Endodermal cell (in vitro differentiated cells): ENCODE data around the gene ACTN4. TPM values are rescaled to one million over a fixed set of nuclear protein-coding genes. Genes with fewer than 3 reads are reported as not detected.

Source experiments
- DNase-seq: peaks from one replicate; pipeline ENCODE4 v3.0.0-alpha.2; 2017
- H3K27ac ChIP-seq: 2 replicates; pipeline ENCODE4 v1.5.1; 2013; ENCODE audit warnings: mild to moderate bottlenecking, low read depth, low read length, moderate library complexity
- H3K27me3 ChIP-seq: 2 replicates; pipeline ENCODE4 v1.6.1; 2013; ENCODE audit warnings: mild to moderate bottlenecking, low read length, moderate library complexity; ENCODE audit not compliant: insufficient read depth, control insufficient read depth, poor library complexity, severe bottlenecking
- H3K36me3 ChIP-seq: 2 replicates; pipeline ENCODE4 v1.7.0; 2013; ENCODE audit warnings: mild to moderate bottlenecking, low read length, moderate library complexity; ENCODE audit not compliant: control insufficient read depth, insufficient read depth
- H3K4me1 ChIP-seq: one replicate; pipeline ENCODE4 v1.7.0; 2013; ENCODE audit warnings: low read length; ENCODE audit not compliant: control insufficient read depth, insufficient read depth
- H3K4me3 ChIP-seq: 2 replicates; pipeline ENCODE4 v1.5.1; 2013; ENCODE audit warnings: mild to moderate bottlenecking, low read length, moderate library complexity
- H3K9ac ChIP-seq: 2 replicates; pipeline ENCODE4 v1.6.1; 2013; ENCODE audit warnings: mild to moderate bottlenecking, low read length, moderate library complexity; ENCODE audit not compliant: poor library complexity, severe bottlenecking; ENCODE audit errors: extremely low read depth
- H3K9me3 ChIP-seq: 2 replicates; pipeline ENCODE4 v1.6.1; 2013; ENCODE audit warnings: mild to moderate bottlenecking, low read length, moderate library complexity; ENCODE audit not compliant: control insufficient read depth
- H3K27ac Mint-ChIP-seq: 2 replicates; pipeline ENCODE4 v1.8.0; 2020; ENCODE audit warnings: mixed read lengths
- H3K27me3 Mint-ChIP-seq: 2 replicates; pipeline ENCODE4 v1.8.0; 2021; ENCODE audit warnings: mild to moderate bottlenecking, mixed read lengths; ENCODE audit not compliant: insufficient read depth
- H3K36me3 Mint-ChIP-seq: 2 replicates; pipeline ENCODE4 v1.8.0; 2020; ENCODE audit warnings: low read depth, mixed read lengths
- H3K4me1 Mint-ChIP-seq: 2 replicates; pipeline ENCODE4 v1.8.0; 2020; ENCODE audit warnings: mixed read lengths
- H3K4me3 Mint-ChIP-seq: 2 replicates; pipeline ENCODE4 v1.8.0; 2020; ENCODE audit warnings: mild to moderate bottlenecking, moderate library complexity, mixed read lengths
- H3K9me3 Mint-ChIP-seq: 2 replicates; pipeline ENCODE4 v1.8.0; 2020; ENCODE audit warnings: mild to moderate bottlenecking, mixed read lengths
- CTCF ChIP-seq: fragments of 200-600 bp; sonication (generic); conservative IDR thresholded peaks from 2 replicates; pipeline ENCODE4 v1.5.0; 2021; ENCODE audit warnings: antibody characterized with exemption, mild to moderate bottlenecking
- WGBS, 2 experiments: methylation state at CpG; one replicate each; pipeline versions ENCODE4 v1.1.5 to v1.1.7; 2013; ENCODE audit warnings: missing lambda C conversion rate in 2 of 2, mixed read lengths in 1 of 2; ENCODE audit not compliant: insufficient coverage in 1 of 2, insufficient read length in 1 of 2; 5-methylcytosine and 5-hydroxymethylcytosine counted together
- total RNA-seq, 2 donors: library from RNA; stranded (reverse); fragmentation: NEBNext Ultra II Directional in 1 of 2; extraction: Animal tissue kit (Norgen Biotek cat#: 25700) in 1 of 2; gene quantifications; 2 replicates in 1 of 2; 3 replicates in 1 of 2; pipeline ENCODE4 v1.2.1, GENCODE V29; 2021

ACTN4 gene
- total RNA-seq, 2 donors from 2014 or later = 378 to 437 TPM

GRCh38 chr19:38687837-38688378 lies 40.5 kb downstream of the ACTN4 start:
- peaks cover 34% of the 10 kb centered on the region for H3K4me1 ChIP-seq
- H3K27me3 Mint-ChIP-seq = no peaks in the 10 kb centered on the region
- no peak overlapping the region for H3K4me3 Mint-ChIP-seq
- no peak for DNase-seq
- no peak overlapping the region for H3K4me3 ChIP-seq
- peaks cover 41% of the 10 kb centered on the region for H3K36me3 ChIP-seq
- H3K9ac ChIP-seq = no peak overlapping the region
- H3K27me3 ChIP-seq = no peaks in the 10 kb centered on the region
- TF ChIP-seq CTCF = no peak
- H3K9me3 Mint-ChIP-seq = peaks cover under 1% of the 10 kb centered on the region
- H3K27ac Mint-ChIP-seq = no peak overlapping the region
- peaks cover 31% of the 10 kb centered on the region for H3K36me3 Mint-ChIP-seq
- 95 to 100% methylated on average over 2 to 7 of the region's 7 CpGs for WGBS, 2 experiments
- no peak overlapping the region for H3K27ac ChIP-seq
- H3K4me1 Mint-ChIP-seq = peaks cover 50% of the 10 kb centered on the region
- no peaks in the 10 kb centered on the region for H3K9me3 ChIP-seq

DNA sequence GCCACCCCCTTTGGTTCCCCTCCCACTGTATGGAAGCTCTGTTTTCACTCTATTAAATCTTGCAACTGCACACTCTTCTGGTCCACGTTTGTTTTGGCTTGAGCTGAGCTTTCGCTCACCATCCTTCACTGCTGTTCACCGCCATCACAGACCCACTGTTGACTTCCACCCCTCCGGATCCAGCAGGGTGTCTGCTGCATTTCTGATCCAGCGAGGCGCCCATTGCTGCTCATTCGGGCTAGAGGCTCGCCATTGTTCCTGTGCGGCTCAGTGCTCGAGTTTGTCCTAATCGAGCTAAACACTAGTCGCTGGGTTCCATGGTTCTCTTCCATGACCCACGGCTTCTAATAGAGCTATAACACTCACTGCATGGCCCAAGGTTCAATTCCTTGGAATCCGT lies 42.7 kb downstream of the ACTN4 start:
- Histone ChIP-seq H3K27ac (no peak overlapping the region), H3K27me3 (no peaks in the 10 kb centered on the region)
- peaks cover 34% of the 10 kb centered on the region for H3K36me3 Mint-ChIP-seq

GRCh38 chr19:38690832-38691231 lies 43.4 kb downstream of the ACTN4 start:
- Histone ChIP-seq H3K27me3 (no peaks in the 10 kb centered on the region), H3K9ac (no peak overlapping the region), H3K4me3 (no peak overlapping the region), H3K9me3 (no peaks in the 10 kb centered on the region), H3K4me1 (peaks cover 15% of the 10 kb centered on the region), H3K27ac (no peak overlapping the region), H3K36me3 (peaks cover 56% of the 10 kb centered on the region)
- peaks cover 39% of the 10 kb centered on the region for H3K36me3 Mint-ChIP-seq
- H3K4me1 Mint-ChIP-seq = peaks cover 28% of the 10 kb centered on the region
- DNase-seq = no peak
- H3K27me3 Mint-ChIP-seq = no peaks in the 10 kb centered on the region
- H3K9me3 Mint-ChIP-seq = no peaks in the 10 kb centered on the region
- no peak for TF ChIP-seq CTCF
- 98 to 100% methylated on average over 4 to 7 of the region's 7 CpGs for WGBS, 2 experiments
- H3K27ac Mint-ChIP-seq = peak overlapping the region; percentile 69
- H3K4me3 Mint-ChIP-seq = no peak overlapping the region

More for the DNA sequence above, 42.7 kb downstream of the ACTN4 start:
- whole genome bisulfite sequencing, 2 experiments = 96 to 97% methylated on average over 13 to 14 of the region's 14 CpGs
- TF ChIP-seq CTCF = no peak
- Histone ChIP-seq H3K36me3 (peaks cover 55% of the 10 kb centered on the region), H3K9me3 (no peaks in the 10 kb centered on the region), H3K4me1 (peaks cover 22% of the 10 kb centered on the region), H3K4me3 (no peak overlapping the region), H3K9ac (no peak overlapping the region)
- peak overlapping the region; percentile 69 for H3K27ac Mint-ChIP-seq
- peaks cover 35% of the 10 kb centered on the region for H3K4me1 Mint-ChIP-seq
- DNase-seq = no peak
- no peaks in the 10 kb centered on the region for H3K27me3 Mint-ChIP-seq
- H3K9me3 Mint-ChIP-seq = no peaks in the 10 kb centered on the region
- no peak overlapping the region for H3K4me3 Mint-ChIP-seq
